Psoas muscle (tissue), 8 donors: ENCODE results near the gene RNF135. TPM values are rescaled to one million over a fixed set of nuclear protein-coding genes. Genes with fewer than 3 reads are reported as not detected.

Source experiments
- ATAC-seq, 4 donors: fragments of 200-7000 bp; cut with Tn5 transposase; one replicate each; pipeline ENCODE4 v1.9.1; 2020; ENCODE audit warnings: moderate library complexity in 3 of 4, mild to moderate bottlenecking in 2 of 4
- DNase-seq, 2 donors: peaks; one replicate each; pipeline ENCODE4 v3.0.0-alpha.2; 2020
- H3K27ac ChIP-seq: fragments of 200-600 bp; one replicate; pipeline ENCODE4 v1.8.0; 2022
- H3K27me3 ChIP-seq, 3 donors: fragments of 200-600 bp in 1 of 3; one replicate each; pipeline versions ENCODE4 v1.6.1 to v1.8.0; 2013 to 2022; ENCODE audit warnings: low read length in 2 of 3, mild to moderate bottlenecking in 2 of 3, moderate library complexity in 1 of 3; ENCODE audit not compliant: insufficient read depth in 3 of 3
- H3K36me3 ChIP-seq, 2 donors: fragments of 200-600 bp in 1 of 2; one replicate each; pipeline versions ENCODE4 v1.6.1 to v1.8.0; 2013 to 2022; ENCODE audit warnings: low read depth in 1 of 2, mild to moderate bottlenecking in 1 of 2, moderate library complexity in 1 of 2; ENCODE audit not compliant: insufficient read depth in 1 of 2
- H3K4me1 ChIP-seq: fragments of 200-600 bp; one replicate; pipeline ENCODE4 v1.8.0; 2022
- H3K4me3 ChIP-seq: fragments of 200-600 bp; one replicate; pipeline ENCODE4 v1.8.0; 2022; ENCODE audit warnings: mild to moderate bottlenecking
- H3K9me3 ChIP-seq: fragments of 200-600 bp; one replicate; pipeline ENCODE4 v1.8.0; 2022
- WGBS, 3 donors: extraction: QIAGEN DNeasy Blood & Tissue Kit; methylation state at CpG; one replicate each; pipeline versions ENCODE4 v1.1.6 to v1.1.7; 2013; 5-methylcytosine and 5-hydroxymethylcytosine counted together
- intact Hi-C, 2 donors: fragments of 100-400 bp; cut with DNase I; formaldehyde crosslinking; loops; one replicate each; pipeline versions ENCODE4 v1.11.0 to v1.14.2; 2022
- polyA plus RNA-seq, 3 donors: library from polyadenylated mRNA; stranded (reverse); fragments of 200-250 nt; gene quantifications; one replicate each; pipeline ENCODE4 v1.2.3, GENCODE V29; 2013
- total RNA-seq, 4 donors: library from RNA; stranded (reverse); fragmentation: NEBNext Ultra II Directional in 2 of 4; extraction: Animal tissue kit (Norgen Biotek cat#: 25700) in 2 of 4; gene quantifications; one replicate each; pipeline versions ENCODE4 v1.2.1 to v1.2.4, GENCODE V29; 2021 to 2023
- TF ChIP-seq, protein P1 (sequence below): fragments of 200-600 bp; IDR thresholded peaks from one replicate; pipeline ENCODE4 v1.8.0; 2022; ENCODE audit warnings: antibody characterized with exemption
- donor health status: healthy with polysubstance abuse.
- donor health status: DM: no; HTN: no; CAD: no; lungs with moderate emphysema.
- donor health status: Bipolar disorder and iron deficiency.
- donor health status: healthy.
- donor health status: DM: yes; HTN: yes; CAD: no.
- donor health status: DM: no; HTN: no; CAD: no.
- donor health status: DM: no; HTN: no; CAD: no.
- donor health status: DM: yes; HTN: yes; CAD: no.

Gene RNF135
- total and polyA plus RNA-seq, 7 donors, result 2.4 to 7.3 (median 5.8) TPM

DNA sequence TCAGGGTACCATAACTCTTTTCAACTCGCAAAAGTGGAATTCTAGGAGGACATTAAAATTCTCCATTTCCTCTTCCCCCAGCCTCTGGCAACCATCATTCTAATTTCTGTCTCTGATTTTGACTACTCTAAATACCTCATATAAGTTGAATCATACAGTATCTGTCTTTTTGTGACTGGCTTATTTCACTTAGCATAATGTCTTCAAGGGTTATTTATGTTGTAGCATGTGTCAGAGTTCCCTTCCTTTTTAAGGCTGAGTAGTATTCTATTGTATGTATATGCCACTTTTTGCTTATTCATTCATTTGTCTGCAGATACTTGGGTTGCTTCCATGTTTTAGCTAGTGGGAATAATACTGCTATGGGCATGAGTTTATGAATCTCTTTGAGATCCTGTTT, 12.0 kb downstream of the RNF135 start:
- 95 to 97% (median 96%) methylated on average over 1 of the region's 1 CpG for WGBS, 3 donors
- Histone ChIP-seq H3K4me1 (no peaks in the 10 kb centered on the region), H3K36me3 (peaks cover 0 to 29% of the 10 kb centered on the region in 2 donors), H3K27me3 (no peaks in the 10 kb centered on the region), H3K9me3 (no peaks in the 10 kb centered on the region), H3K27ac (no peak overlapping the region), H3K4me3 (no peak overlapping the region)
- DNase-seq (no peak), ATAC-seq (no peak)
- TF ChIP-seq, protein P1, sequence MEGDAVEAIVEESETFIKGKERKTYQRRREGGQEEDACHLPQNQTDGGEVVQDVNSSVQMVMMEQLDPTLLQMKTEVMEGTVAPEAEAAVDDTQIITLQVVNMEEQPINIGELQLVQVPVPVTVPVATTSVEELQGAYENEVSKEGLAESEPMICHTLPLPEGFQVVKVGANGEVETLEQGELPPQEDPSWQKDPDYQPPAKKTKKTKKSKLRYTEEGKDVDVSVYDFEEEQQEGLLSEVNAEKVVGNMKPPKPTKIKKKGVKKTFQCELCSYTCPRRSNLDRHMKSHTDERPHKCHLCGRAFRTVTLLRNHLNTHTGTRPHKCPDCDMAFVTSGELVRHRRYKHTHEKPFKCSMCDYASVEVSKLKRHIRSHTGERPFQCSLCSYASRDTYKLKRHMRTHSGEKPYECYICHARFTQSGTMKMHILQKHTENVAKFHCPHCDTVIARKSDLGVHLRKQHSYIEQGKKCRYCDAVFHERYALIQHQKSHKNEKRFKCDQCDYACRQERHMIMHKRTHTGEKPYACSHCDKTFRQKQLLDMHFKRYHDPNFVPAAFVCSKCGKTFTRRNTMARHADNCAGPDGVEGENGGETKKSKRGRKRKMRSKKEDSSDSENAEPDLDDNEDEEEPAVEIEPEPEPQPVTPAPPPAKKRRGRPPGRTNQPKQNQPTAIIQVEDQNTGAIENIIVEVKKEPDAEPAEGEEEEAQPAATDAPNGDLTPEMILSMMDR, result no peak
- intact Hi-C loops, result loop anchor here in 1 of 2 donors (5.0 kb wide), 1 partner anchor 1726 kb away; no protein-coding TSS in a partner anchor

DNA sequence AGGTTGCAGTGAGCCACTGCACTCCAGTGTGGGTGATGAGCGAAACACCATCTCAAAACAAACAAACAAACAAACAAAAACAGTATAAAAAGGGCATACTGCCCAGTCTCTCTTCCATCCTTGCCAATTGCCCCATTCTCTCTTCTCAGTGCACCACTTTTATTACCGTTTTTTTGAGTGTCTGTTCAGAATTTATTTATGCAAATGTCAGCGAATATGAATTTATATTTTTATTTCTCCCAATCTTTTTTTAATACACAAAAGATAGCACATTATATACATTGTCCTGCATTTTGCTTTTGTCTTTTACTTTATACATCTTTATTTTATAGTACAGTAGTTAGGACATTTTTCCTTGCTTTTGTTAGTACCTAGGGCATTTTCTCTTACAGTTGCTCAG, 19.6 kb downstream of the RNF135 start:
- Histone ChIP-seq H3K9me3 (no peaks in the 10 kb centered on the region), H3K27ac (no peak overlapping the region), H3K36me3 (peaks cover 0 to 33% of the 10 kb centered on the region in 2 donors), H3K4me3 (no peak overlapping the region), H3K4me1 (no peaks in the 10 kb centered on the region), H3K27me3 (no peaks in the 10 kb centered on the region)
- no peak for DNase-seq
- 86 to 90% (median 88%) methylated on average over 3 of the region's 3 CpGs for WGBS, 3 donors
- TF ChIP-seq, protein P1, result no peak
- ATAC-seq, result no peak
- intact Hi-C loops, result no loop called here

DNA sequence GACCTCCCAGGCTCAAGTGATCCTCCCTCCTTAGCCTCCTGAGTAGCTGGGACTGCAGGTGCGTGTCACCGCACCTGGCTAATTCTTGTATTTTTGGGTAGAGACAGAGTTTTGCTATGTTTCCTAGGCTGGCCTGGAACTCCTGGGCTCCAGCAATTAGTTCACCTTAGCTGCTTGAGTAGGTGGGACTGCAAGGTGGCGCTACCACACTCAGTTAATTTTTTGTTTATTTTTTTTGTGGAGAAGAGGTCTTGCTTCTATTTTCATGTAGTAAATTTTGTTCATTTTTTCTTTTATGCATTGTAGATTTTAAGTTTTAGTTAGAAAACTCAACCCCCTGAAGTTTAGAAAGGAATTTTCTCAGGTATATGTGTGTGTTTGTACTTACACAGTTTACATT, 21.7 kb downstream of the RNF135 start:
- Histone ChIP-seq H3K36me3 (peaks cover 0 to 32% of the 10 kb centered on the region in 2 donors), H3K27ac (no peak overlapping the region), H3K27me3 (no peaks in the 10 kb centered on the region), H3K9me3 (no peaks in the 10 kb centered on the region), H3K4me3 (no peak overlapping the region), H3K4me1 (no peaks in the 10 kb centered on the region)
- 96 to 99% (median 99%) methylated on average over 3 of the region's 3 CpGs for WGBS, 3 donors
- ATAC-seq (no peak), DNase-seq (no peak)
- intact Hi-C loops, result no loop called here
- TF ChIP-seq, protein P1, result no peak

DNA sequence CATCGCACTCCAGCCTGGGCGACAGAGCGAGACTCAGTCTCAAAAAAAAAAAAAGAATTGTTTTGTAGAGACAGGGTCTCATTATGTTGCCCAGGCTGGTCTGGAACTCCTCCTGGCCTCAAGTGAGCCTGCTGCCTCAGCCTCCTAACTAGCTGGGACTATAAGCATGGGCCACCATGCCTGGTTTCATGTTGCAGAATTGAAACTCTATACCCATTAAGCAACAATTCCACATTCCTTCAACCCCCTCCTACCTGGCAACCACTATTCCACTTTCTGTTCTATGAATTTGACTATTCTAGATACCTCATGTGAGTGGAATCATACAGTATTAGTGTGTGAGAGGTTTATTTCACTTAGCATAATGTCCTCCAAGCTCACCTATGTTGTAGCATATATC, 24.5 kb downstream of the RNF135 start:
- TF ChIP-seq, protein P1, result no peak
- Histone ChIP-seq H3K27ac (no peak overlapping the region), H3K36me3 (peaks cover 0 to 53% of the 10 kb centered on the region in 2 donors), H3K9me3 (no peaks in the 10 kb centered on the region), H3K4me1 (no peaks in the 10 kb centered on the region), H3K4me3 (no peak overlapping the region), H3K27me3 (no peaks in the 10 kb centered on the region)
- no peak for DNase-seq
- intact Hi-C loops, result no loop called here
- WGBS, 3 donors, result 95 to 96% (median 96%) methylated on average over 3 of the region's 3 CpGs
- no peak for ATAC-seq

DNA sequence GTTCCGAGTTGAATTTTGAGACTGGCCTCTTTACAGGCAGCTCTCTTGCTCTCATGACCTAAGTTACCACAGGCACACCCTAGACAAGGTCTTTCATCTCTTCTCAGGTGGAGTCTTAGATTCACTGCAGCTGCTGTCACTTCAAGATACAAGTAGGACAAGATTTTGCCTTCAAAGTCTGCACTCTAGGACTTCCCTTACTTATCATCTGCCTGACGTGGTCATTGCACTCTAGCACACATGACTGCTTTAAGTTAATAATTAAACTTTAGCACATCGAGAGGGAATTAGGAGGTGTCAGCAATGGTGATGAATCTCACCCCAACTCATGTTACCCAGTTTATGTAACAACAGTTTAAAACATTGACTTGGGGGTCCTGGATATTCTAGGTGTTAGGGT, 25.6 kb downstream of the RNF135 start:
- H3K4me1 ChIP-seq, result no peaks in the 10 kb centered on the region
- TF ChIP-seq, protein P1, result no peak
- ATAC-seq (no peak), DNase-seq (no peak)
- H3K27ac ChIP-seq, result no peak overlapping the region
- H3K36me3 ChIP-seq, result peaks cover 0 to 53% of the 10 kb centered on the region in 2 donors
- 91 to 95% (median 95%) methylated on average over 3 of the region's 3 CpGs for WGBS, 3 donors
- intact Hi-C loops, result no loop called here
- H3K9me3 ChIP-seq, result no peaks in the 10 kb centered on the region
- H3K4me3 ChIP-seq, result no peak overlapping the region
- no peaks in the 10 kb centered on the region for H3K27me3 ChIP-seq
